Astrocyte (in vitro differentiated cells and primary cell): ENCODE measurements around the gene MTFP1.

Experiments used
- CTCF ChIP-seq: IDR thresholded peaks from 2 replicates; pipeline ENCODE4 v1.5.1; 2011; ENCODE audit warnings: low read depth, mild to moderate bottlenecking, inconsistent platforms, low read length, moderate library complexity; ENCODE audit not compliant: insufficient read depth
- EZH2 ChIP-seq: IDR thresholded peaks from 2 replicates; pipeline ENCODE4 v1.6.1; 2012; ENCODE audit warnings: mild to moderate bottlenecking, low read length, inconsistent platforms; ENCODE audit not compliant: insufficient read depth

- TF ChIP-seq CTCF (no peak), EZH2 (no peak)
Measured at GRCh38 chr22:30385942-30386341, 39.6 kb upstream of the MTFP1 start.
